HG03196 (cell line): Measurements from ENCODE around the gene WARS2.

Experiments
- ATAC-seq: cut with Tn5 transposase; IDR thresholded peaks from one replicate; pipeline ENCODE4 v1.9.1; 2021; ENCODE audit not compliant: unreplicated experiment

Gene WARS2

DNA sequence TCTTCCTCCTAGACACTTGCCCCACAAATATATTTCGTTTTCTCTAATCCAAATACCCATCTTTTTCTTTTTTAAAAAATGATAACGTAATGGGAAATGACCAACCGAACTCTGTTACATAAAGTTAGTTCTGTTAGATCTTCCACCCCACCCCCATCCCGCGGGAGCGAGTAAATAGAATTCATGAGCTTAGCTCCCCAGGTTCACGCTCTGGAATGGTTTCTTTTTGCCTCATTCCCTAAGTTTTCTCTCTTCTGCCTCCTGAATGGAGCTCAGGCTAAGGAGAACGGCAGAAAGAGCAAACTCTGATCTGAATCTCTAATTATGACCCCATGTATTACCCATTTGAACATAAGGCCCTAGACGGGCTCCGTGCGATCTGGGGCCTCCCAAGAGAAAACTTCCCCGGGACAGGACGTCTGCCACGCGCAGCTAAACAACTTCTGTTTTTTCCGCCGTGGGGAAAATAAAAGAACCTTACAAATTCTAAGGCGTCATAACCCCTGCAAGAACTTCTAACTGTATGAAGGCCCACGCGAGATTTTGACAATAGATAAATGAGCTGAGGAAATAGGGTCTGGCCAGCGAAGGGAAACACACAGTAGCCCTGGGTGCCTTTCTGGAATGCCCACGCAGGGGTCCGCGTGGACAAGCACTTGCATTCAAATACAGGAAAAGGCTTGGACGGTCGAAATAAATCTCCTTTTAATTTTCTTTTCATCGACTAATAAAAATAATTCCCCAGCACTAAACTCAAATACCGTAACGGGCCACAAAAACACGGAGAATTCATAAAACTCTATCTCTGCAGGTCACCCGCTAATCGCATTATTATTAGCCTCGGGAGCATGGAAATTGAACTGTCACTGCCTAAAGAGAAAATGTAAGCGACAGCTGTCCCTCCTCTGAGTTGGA, 154.6 kb downstream of the WARS2 start:
- no peak for ATAC-seq

DNA sequence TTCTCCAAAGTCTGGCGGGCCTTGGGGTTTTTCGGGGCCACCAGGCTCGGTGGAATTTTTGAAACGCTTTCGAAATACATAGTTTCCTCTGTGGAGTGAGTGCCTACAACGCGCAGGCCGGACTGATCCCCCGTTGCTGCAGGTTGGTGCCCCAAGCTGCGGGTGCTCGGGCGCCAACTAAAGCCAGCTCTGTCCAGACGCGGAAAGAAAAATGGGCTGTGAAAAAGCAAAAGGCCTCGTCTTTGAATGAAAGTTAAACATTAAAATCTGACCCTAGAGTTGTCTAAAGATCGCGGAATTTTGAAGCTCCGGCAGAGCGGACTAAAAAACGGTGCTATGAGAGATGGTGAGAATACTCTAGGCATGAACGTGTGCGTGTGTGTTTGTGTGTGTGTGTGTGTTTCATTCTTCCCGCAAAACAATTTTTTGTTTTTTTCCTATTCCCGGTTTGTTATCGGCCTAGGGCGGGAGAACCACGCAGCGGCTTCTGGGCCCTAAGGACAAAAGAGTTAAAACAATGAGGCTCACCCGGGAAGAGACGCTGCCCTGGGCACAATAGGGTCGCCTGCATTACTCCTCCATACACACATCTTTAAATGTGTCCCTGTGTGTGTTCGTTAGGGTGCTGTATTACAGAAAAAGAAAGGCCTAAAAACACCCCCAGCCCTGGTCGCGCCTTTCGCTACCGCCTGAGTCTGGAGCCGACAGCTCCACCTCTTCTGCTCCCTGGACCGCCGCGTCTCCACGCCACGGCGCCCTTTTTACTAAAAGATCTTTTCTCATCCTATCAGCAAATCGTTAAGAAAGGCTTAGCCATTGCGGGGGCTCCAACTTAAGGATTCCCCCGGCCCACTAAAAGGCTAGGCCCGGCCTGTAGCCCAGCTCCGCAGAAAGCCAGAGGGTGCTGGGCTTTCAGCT, 155.5 kb downstream of the WARS2 start:
- ATAC-seq: no peak

GRCh38 chr1:118984086-118984721, 156.2 kb downstream of the WARS2 start:
- ATAC-seq: no peak

DNA sequence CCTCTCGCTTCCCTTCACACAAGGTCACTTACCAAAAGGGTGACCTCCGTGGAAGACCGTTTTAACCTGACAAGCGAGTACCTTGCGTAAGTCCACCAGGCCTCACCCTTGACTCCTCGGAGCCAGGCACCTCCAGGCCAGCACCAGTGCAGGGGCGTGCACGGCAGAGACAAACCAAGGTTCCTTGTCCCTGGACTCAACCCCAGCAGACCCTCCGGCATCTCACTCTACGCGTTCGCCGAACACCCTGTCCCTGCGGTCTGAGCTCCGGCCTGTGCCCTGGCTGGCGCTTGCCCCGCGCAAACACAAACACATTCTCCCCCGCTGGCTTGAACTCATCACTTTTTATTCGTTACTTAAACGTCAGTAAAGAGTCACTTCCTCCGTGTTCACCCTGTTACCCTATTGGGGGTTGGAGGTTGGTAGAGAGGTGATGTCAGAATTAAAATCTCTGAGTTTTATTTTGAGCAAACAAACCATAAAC, 156.9 kb downstream of the WARS2 start:
- no peak for ATAC-seq

DNA sequence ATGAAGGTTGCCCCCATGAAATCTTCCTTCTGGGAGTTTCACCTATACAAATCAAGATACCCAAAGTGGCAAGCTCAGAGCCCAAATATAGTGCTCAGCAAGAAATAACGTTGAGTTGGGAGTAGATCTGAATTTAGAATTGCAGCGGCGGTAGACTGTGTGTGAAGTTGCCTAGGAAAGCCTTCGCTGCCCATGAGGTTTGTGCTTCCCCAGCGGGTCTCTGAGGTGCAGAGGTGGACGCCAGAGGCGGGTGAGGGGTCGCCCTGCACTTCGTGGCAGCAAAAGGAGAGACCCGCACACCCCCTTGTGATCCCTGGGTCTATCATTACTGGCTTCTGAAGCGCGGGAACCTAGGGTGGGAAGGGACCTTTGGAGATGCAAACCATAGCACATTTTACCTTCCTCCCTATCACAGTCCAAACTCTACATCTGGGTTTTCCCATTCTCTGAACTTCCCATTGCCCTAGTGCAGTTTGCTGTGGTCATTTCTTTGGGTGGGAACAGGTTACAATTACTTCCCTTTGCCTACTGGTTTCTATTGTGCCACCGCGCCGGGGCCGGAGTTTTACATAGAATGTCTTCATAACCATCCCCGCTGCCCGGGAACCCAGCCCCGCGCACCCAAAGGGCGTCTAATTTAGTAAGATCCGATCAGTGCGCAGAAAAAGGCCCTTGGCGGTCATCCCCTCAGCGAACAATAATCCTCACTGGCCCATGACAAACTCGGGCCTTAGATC, 157.5 kb downstream of the WARS2 start:
- ATAC-seq: no peak

DNA sequence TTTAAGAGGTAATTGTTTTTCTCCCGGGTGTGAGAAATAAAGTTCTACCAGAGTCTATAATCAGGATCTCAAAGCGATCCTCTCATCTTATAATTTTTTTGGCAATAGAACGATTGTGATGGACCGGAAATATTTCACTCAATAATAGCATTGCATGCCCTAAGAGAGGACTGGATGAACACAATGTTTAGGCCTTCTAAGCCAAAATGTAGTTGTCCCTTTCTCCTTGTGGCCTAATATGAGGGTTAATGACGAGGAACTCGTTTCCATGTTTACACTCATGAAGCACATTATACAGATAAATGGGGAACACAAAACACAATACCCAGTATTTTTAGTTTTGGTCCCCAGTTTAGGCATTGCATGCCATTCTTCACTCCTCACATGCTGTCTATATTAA, 158.2 kb downstream of the WARS2 start:
- ATAC-seq: no peak

DNA sequence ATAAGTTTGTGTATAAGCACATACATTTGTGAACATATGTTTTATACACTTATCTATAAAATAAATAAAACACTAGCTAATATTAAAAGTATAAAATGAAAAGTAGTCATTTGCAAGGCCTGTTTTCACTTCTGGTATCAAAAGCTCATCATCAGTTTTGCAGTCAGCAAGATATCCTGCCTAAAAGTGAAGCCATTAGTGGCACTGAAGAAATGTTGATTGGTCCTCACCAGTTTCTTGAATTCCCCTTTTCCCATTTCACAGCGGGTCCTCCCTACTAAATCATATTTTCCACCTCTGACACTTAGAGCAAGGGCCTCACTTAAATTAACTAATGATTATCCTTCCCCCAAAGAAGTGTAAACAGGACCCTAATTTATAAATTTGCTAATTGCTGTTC, 159.0 kb downstream of the WARS2 start:
- ATAC-seq: no peak
